GM15510 (cell line): ENCODE results near the gene USP50.

ENCODE experiments used
- POLR2A ChIP-seq: IDR thresholded peaks from 3 replicates; pipeline ENCODE4 v1.6.1; 2011; ENCODE audit warnings: borderline replicate concordance; ENCODE audit not compliant: insufficient read length; ENCODE audit errors: extremely low read depth

USP50 gene

DNA sequence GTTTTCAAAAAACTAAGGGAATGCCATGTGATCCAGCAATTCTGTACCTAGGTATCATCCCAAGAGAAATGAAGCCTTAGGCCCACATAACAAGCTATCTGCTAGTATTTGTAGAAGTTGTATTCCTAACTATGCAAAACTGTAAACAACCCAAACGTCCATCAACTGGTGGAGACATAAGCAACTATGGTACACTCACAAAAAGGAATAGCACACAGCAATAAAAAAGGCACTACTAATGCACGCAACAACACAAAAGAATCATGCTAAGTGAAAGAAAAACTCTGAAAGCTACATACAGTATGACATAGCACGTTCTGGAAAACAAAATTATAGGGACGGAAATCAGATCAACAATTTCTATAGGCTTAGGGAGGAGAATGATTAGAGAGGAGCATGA, 15.3 kb downstream of the USP50 start:
- TF ChIP-seq POLR2A: no peak

DNA sequence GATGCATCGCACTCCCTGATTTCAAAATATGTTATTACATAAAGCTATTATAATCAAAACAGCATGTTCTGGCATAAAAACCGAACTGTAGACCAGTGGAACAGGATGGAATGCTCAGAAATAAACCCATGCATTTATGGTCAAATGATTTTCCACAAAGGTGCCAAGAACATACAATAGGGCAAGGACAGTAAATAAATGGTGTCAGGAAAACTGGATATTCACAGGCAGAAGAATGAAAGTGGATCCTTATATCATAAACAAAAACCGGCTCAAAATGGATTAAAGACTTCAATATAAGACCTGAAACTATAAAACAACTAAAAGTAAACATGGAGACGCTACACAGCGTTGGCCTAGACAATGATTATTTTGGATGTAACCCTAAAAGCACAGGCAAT, 22.6 kb downstream of the USP50 start:
- TF ChIP-seq POLR2A: no peak

DNA sequence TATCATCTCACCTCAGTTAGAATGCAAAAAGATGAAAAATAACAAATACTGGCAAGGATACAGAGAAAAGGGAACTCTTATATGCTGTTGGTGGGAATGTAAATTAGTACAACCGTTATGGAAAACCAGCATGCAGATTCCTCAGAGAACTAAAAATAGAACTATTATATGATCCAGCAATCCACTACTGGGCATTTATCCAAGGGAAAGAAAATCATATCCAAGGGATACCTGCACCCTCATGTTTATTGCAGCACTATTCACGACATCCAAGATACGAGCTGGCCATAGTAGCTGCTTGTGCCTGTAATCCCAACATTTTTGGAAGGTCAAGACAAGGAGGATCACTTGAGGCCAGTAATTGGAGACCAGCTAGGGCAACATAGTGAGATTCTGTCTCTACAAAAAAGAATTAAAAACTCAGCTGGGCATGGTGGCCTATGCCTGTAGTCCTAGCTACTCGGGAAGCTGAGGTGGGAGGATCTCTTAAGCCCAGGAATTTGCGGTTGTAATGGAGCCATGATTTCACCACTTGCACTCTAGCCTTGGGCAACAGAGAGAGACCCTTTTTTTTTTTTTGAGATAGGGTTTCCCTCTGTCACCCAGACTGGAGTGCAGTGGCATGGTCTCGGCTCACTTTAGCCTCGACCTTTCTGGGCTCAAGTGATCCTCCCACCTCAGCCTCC, 26.6 kb downstream of the USP50 start:
- no peak for TF ChIP-seq POLR2A

DNA sequence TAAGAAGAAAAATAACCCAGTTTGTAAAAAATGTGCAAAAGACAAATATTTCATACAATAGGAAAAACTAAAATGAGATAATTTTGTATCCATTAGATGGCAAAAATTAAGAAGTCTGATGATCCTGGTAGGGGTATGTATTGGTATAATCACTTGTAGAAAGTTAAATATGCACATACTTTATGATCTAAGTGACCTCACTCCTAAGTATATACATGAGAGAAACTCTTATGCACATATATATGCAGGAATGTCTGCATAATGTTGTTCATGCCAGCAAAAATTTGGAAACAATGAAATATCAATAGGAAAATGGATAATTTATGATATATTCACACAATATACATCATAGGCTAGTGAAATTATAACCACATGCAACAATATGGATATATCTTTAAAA, 33.5 kb downstream of the USP50 start:
- no peak for TF ChIP-seq POLR2A

DNA sequence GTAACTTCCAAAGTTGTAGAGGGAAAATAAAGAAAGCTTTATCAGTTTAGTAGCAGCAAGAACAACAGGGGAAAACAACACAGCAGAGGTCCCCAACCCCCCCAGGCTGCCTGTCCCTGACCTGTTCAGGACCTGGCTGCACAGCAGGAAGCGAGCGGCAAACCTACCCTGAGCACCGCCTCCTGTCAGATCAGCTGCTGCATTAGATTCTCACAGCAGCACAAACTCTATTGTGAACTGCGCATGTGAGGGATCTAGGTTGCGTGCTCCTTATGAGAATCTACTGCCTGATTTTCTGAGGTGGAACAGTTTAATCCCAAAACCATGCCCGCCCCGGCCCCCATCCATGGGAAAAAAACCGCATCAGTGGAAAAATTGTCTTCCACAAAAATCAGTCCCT, 40.3 kb downstream of the USP50 start:
- no peak for TF ChIP-seq POLR2A

DNA sequence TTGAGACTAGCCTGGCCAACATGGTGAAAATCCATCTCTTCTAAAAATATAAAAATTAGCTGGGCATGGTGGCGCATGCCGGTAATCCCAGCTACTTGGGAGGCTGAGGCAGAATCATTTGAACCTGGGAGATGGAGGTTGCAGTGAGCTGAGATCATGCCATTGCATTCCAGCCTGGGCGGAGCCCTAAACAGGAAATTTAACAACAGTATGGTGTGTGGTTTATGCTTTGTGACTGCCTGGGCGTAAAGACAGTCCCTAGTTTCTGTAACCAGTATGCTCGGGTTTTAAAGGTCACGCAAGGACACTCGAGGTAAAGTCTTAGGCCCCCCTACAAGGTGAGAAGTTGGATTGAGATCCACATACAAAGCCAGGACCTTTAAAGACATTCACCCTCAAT, 43.3 kb downstream of the USP50 start:
- no peak for TF ChIP-seq POLR2A

DNA sequence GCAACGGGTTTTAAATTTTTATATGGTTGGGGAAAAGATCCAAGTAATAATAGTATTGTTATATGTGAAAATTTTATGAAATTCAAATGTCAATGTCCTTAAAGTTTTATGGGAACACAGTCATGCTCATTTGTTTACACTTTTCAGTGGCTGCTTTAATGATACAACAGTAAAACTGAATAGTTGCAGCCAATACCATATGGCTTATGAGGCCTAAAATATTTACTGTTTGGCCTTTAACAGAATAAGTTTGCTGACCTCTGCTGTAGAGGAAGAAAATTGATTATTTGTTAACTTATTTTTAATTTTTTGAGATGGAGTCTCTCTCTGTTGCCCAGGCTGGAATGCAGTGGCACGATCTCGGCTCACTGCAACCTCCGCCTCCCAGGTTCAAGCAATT, 44.7 kb downstream of the USP50 start:
- TF ChIP-seq POLR2A: no peak

DNA sequence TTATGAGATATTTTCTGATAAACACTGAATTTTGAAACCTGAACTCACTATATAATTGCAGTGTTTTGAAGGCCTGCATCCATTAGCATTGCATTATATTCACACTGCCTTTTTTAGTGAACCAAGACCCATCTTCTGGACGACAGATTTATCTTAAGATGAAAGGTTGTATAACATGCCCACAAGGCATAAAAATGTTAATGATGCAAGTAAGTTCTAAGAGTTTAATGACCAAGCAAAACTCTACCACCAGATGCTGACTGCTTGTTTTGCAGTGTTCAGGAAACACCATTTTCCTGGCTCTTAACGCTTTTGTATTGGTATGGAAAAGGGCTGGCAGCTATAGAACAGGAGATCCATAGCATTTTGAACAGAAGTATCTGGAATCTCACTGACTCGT, 46.1 kb downstream of the USP50 start:
- TF ChIP-seq POLR2A: no peak

DNA sequence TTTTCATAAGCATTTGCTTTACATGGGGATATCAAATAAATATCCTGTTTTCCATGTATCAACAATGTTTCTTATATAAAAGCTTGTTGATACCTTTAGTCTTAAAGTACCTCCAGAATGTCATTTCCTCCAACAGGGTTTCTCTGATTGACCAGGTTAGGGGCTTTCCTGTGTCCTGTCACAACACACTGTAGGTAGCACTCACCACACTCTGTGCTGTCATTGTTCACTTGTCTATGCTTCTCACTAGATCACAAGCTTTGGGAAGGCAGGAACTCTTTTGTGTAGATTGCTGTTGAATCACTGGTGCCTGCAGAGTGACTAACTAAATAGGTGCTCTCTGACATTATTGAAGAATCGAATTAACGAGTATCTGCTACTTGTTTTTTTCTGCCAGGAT, 49.8 kb downstream of the USP50 start:
- TF ChIP-seq POLR2A: no peak

DNA sequence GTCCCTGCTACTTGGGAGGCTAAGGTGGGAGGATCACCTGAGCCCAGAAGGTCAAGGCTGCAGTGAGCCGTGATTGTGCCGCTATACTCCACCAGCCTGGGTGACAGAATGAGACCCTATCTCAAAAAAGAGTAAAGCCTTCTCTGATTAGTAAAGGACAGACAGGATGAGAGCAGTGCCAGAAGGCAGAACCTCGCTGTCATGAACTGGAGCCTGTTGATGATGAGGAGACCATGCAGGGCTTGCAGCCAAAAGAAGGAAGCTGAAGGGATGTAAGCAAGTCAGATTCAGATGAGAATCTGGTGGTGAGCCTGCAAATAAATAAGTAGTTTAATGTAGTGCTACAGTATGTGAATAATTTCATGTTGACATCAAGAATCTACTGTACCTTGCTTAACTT, 52.8 kb downstream of the USP50 start:
- no peak for TF ChIP-seq POLR2A

DNA sequence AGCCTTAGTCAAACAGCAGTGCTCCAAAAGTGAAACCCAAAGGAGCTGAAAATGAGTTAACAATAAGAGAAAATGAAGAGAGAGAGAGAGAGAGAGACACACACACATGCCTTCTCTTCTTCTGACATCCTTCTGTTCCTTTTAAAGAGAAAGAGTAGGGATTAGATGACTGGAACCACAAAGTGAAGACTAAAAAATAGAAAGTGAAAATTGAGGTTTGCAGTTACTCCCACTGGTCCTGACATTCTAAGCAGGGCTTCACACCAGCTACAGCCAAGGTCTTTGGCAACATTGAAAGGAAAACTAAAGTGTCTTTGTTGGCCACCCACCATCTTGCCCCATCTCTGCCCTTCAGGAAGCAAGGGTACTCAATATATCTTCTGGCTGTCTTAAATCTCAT, 59.2 kb downstream of the USP50 start:
- no peak for TF ChIP-seq POLR2A

DNA sequence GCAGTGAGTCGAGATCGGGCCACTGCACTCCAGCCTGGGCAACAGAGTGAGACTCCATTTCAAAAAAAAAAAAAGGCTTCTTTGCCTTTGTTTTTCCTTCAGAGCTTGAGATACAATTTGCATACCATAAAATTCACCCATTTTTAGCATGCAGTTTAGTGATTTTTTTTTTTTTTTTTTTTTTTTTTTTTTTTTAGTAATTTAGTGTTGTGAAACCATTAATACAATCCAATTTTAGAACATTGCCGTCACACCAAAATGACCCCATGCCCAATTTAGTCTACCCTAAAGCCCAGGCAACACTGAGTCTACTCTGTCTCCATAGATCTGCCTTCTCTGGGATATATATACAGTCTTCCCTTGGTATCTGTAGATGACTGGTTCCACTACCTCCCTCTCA, 61.1 kb downstream of the USP50 start:
- TF ChIP-seq POLR2A: no peak

DNA sequence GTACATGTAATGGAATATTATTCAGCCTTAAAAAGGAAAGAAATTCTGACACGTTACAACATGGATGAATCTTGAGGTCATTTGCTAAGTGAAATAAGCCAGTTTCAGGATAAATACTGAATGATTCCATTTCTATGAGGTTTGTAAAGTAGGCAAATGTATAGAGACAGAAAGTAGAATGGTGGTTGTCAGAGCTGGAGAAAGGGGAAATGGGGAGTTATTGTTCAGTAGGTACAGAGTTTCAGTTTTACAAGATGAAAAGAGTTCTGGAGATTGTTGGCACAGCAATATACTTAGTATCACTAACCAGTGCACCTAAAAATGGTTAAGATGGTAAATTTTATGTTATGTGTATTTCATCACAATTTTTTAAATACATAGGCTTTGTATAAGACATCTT, 61.7 kb downstream of the USP50 start:
- TF ChIP-seq POLR2A: no peak

DNA sequence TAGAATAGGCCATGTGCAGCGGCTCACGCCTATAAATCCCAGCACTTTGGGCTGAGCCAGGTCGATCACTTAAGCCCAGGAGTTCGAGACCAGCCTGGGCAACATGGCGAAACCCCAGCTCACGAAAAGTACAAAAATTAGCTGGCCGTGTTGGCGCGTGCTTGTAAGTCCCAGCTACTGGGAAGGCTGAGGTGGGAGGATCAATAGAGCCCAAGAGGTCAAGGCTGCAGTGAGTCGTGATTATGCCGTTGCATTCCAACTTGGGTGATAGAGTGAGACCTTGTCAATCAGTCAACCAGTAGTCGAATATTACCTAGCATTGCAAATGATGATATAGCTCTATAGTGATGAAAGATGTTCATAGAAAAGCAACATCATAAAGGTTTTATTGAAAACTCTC, 70.3 kb downstream of the USP50 start:
- no peak for TF ChIP-seq POLR2A

DNA sequence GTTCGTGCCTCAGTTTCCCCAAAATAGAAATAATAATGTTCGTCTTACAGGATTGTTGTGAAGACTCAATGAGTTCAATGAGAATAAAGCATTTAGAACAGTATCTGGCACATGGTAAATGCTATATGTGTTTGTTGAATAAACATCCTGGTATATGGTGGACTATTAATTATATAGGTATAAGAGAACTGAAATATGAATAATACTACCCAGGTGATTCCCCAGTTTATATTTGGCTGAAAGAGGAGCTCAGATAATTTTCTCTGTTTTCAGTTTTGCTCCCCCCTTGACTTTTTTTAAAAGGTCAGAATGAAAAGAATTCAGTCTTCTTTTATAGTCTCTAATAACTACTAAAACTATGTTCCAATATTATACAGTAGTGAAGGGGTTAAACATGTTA, 75.4 kb downstream of the USP50 start:
- TF ChIP-seq POLR2A: no peak

DNA sequence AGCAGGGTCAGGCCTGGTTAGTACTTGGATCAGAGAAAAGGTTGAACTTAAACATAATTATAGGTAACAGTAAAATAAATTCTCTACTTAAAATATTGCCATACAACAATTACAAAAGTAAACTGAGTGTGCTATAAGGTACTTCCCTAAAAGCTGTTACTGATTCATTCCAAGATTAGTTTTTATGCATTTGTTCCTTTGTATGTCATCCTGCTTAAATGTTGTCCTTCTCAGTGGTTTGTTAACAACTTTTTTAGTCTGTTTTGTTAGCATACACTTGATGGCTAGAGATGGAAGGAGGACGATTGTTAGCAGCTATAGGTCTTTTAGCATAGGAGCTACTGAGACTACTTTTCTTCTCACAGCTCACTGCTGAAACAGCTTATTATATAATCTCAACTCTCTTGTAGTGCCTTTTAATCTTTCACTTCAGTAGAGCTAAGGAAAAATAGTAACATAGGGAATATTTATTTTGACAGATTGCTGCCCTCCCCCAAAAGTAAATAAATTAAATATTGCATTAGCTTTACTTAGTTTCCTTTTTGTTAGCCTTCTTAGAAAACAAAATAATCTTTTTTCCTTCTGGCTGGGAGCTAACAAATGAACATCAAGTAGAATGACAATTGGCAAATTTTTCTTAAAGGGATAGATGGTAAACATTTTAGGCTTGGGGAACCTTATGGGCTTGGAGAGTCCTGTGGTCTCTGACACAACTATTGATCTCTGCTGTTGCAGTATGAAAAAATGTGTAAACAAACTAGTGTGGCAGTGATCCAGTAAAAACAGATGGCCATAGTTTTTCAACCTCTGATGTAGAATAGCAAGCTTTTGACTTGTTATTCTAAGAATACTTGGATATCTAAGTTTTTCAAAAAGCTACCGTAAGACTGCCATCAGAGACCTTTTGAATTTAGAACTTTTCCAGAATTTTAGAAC, 82.8 kb downstream of the USP50 start:
- TF ChIP-seq POLR2A: no peak
